HCT116 (cell line): ENCODE measurements around the gene COX10. TPM values are rescaled to one million over a fixed set of nuclear protein-coding genes. Genes with fewer than 3 reads are reported as not detected.

Source experiments
- ATAC-seq: fragments of 200-7000 bp; cut with Tn5 transposase; 2 replicates; pipeline ENCODE4 v1.9.1; 2020; ENCODE audit warnings: mild to moderate bottlenecking, moderate library complexity
- BruUV-seq: library from RNA; stranded (reverse); fragments of 400-500 nt; replicated peaks from 2 replicates; lab custom pipeline; 2021; lab: Mats Ljungman, UMichigan
- CTCF ChIA-PET: fragments of 300-600 bp; sonication (Branson Sonifier 250); formaldehyde crosslinking; loops from one replicate; lab custom pipeline; 2021; ENCODE audit warnings: antibody characterized with exemption; lab: Charles Lee
- POLR2A ChIA-PET: fragments of 300-600, 350-600 bp; sonication (Branson Sonifier 250); formaldehyde crosslinking; loops from one replicate; lab custom pipeline; 2021; ENCODE audit warnings: antibody characterized with exemption; lab: Charles Lee
- RAD21 ChIA-PET, 2 experiments: fragments of 300-600 bp; sonication (Branson Sonifier 250); formaldehyde crosslinking; loops; one replicate each; lab custom pipeline; 2023; ENCODE audit warnings: low total read pairs in 2 of 2; ENCODE audit not compliant: uncharacterized antibody in 2 of 2, unreplicated experiment in 2 of 2, low non-redundant PET in 1 of 2; lab: Charles Lee
- DNase-seq: peaks from one replicate; pipeline ENCODE4 v3.0.0-alpha.2; 2010; ENCODE audit warnings: low read depth, low spot score
- H2AFZ ChIP-seq: fragments of 200-600 bp; shearing (Covaris generic), sonication (generic); 2 replicates; pipeline ENCODE4 v1.6.1; 2017; ENCODE audit warnings: low read depth, mixed run types, mixed read lengths, antibody characterized with exemption, low read length; ENCODE audit not compliant: poor library complexity, severe bottlenecking
- H3K27ac ChIP-seq: 2 replicates; pipeline ENCODE4 v1.5.1; 2012; ENCODE audit warnings: low read depth, low read length
- H3K27me3 ChIP-seq: fragments of 200-600 bp; sonication (generic); 2 replicates; pipeline ENCODE4 v1.6.1; 2016; ENCODE audit warnings: mixed run types, low read length, mixed read lengths; ENCODE audit not compliant: insufficient read depth
- H3K36me3 ChIP-seq, 2 experiments: fragments of 200-500 bp in 1 of 2; fragments of 200-600 bp in 1 of 2; sonication (Bioruptor generic) in 1 of 2; sonication (generic) in 1 of 2; 2 replicates each; pipeline versions ENCODE4 v1.5.1 to v1.6.1; 2014 to 2016; ENCODE audit warnings: low read length in 2 of 2, inconsistent platforms in 1 of 2, mixed read lengths in 1 of 2, mixed run types in 1 of 2; ENCODE audit not compliant: insufficient read depth in 2 of 2, control insufficient read depth in 1 of 2
- H3K4me1 ChIP-seq, 2 experiments: fragments of 200-600 bp in 1 of 2; sonication (generic) in 1 of 2; 2 replicates each; pipeline versions ENCODE4 v1.5.1 to v1.6.1; 2012 to 2017; ENCODE audit warnings: low read length in 2 of 2, inconsistent platforms in 1 of 2, mild to moderate bottlenecking in 1 of 2, mixed read lengths in 1 of 2, mixed run types in 1 of 2, moderate library complexity in 1 of 2; ENCODE audit not compliant: insufficient read depth in 2 of 2, control insufficient read depth in 1 of 2
- H3K4me2 ChIP-seq: fragments of 200-600 bp; sonication (generic); 2 replicates; pipeline ENCODE4 v1.6.1; 2017; ENCODE audit warnings: mixed run types, low read length, mixed read lengths
- H3K4me3 ChIP-seq, 2 experiments: fragments of 200-600 bp in 1 of 2; sonication (generic) in 1 of 2; replicated peaks in 1 of 2; 2 replicates each; pipeline ENCODE4 v1.5.1; 2011 to 2016; ENCODE audit warnings: low read length in 2 of 2, control low read depth in 1 of 2, low read depth in 1 of 2, mild to moderate bottlenecking in 1 of 2, mixed read lengths in 1 of 2, mixed run types in 1 of 2
- H3K79me2 ChIP-seq: fragments of 200-600 bp; sonication (generic); 2 replicates; pipeline ENCODE4 v1.6.1; 2017; ENCODE audit warnings: mild to moderate bottlenecking, mixed run types, low read length, moderate library complexity, mixed read lengths; ENCODE audit not compliant: insufficient read depth
- H3K9ac ChIP-seq: fragments of 200-600 bp; sonication (generic); 2 replicates; pipeline ENCODE4 v1.6.1; 2016; ENCODE audit warnings: low read length, mixed read lengths
- H3K9me2 ChIP-seq: fragments of 200-600 bp; sonication (generic), shearing (Covaris generic); 2 replicates; pipeline ENCODE4 v1.6.1; 2017; ENCODE audit warnings: mixed run types, mild to moderate bottlenecking, moderate library complexity; ENCODE audit not compliant: insufficient read depth
- H3K9me3 ChIP-seq, 2 experiments: fragments of 200-500 bp in 1 of 2; fragments of 200-600 bp in 1 of 2; sonication (Bioruptor generic) in 1 of 2; sonication (generic) in 1 of 2; 2 replicates each; pipeline ENCODE4 v1.6.1; 2014 to 2017; ENCODE audit warnings: low read length in 2 of 2, mixed read lengths in 2 of 2, inconsistent platforms in 1 of 2, low read depth in 1 of 2, mild to moderate bottlenecking in 1 of 2, mixed run types in 1 of 2, moderate library complexity in 1 of 2; ENCODE audit not compliant: control insufficient read depth in 1 of 2, insufficient read depth in 1 of 2
- H4K20me1 ChIP-seq: fragments of 200-600 bp; sonication (generic), shearing (Covaris generic); 2 replicates; pipeline ENCODE4 v1.6.1; 2017; ENCODE audit warnings: mixed run types, mild to moderate bottlenecking, moderate library complexity; ENCODE audit not compliant: insufficient read depth
- CEBPB ChIP-seq: IDR thresholded peaks from 2 replicates; pipeline ENCODE4 v1.6.1; 2012; ENCODE audit warnings: low read depth
- EGR1 ChIP-seq: IDR thresholded peaks from 2 replicates; pipeline ENCODE4 v1.6.1; 2012; ENCODE audit warnings: low read depth
- ELF1 ChIP-seq: IDR thresholded peaks from 2 replicates; pipeline ENCODE4 v1.6.1; 2012; ENCODE audit warnings: low read depth, borderline replicate concordance
- EZH2 ChIP-seq: fragments of 200-600 bp; sonication (generic); IDR thresholded peaks from 2 replicates; pipeline ENCODE4 v1.6.1; 2017; ENCODE audit warnings: antibody characterized with exemption, mixed run types
- EZH2phosphoT487 ChIP-seq: fragments of 200-600 bp; IDR thresholded peaks from 2 replicates; pipeline ENCODE4 v1.6.1; 2018; ENCODE audit warnings: antibody characterized with exemption, borderline replicate concordance
- JUND ChIP-seq: IDR thresholded peaks from 2 replicates; pipeline ENCODE4 v1.6.1; 2012
- MAX ChIP-seq: IDR thresholded peaks from 2 replicates; pipeline ENCODE4 v1.6.1; 2012
- REST ChIP-seq: IDR thresholded peaks from 2 replicates; pipeline ENCODE4 v1.6.1; 2012; ENCODE audit warnings: low read depth
- SIN3A ChIP-seq: IDR thresholded peaks from 2 replicates; pipeline ENCODE4 v1.6.1; 2012; ENCODE audit warnings: low read depth
- SP1 ChIP-seq: IDR thresholded peaks from 2 replicates; pipeline ENCODE4 v1.6.1; 2012; ENCODE audit warnings: low read depth
- TCF7L2 ChIP-seq: IDR thresholded peaks from 2 replicates; pipeline ENCODE4 v1.7.0; 2011; ENCODE audit warnings: borderline replicate concordance, inconsistent platforms; ENCODE audit not compliant: insufficient read depth, insufficient read length; ENCODE audit errors: extremely low read depth
- YY1 ChIP-seq: IDR thresholded peaks from 2 replicates; pipeline ENCODE4 v1.6.1; 2011; ENCODE audit warnings: low read length, low read depth, moderate library complexity, mild to moderate bottlenecking; ENCODE audit not compliant: insufficient replicate concordance; ENCODE audit errors: extremely low read depth
- ZBTB33 ChIP-seq: IDR thresholded peaks from 2 replicates; pipeline ENCODE4 v1.6.1; 2011; ENCODE audit warnings: mild to moderate bottlenecking, low read length, moderate library complexity; ENCODE audit not compliant: insufficient replicate concordance; ENCODE audit errors: extremely low read depth
- ZNF274 ChIP-seq: fragments of 200-500 bp; sonication (Bioruptor generic); IDR thresholded peaks from 2 replicates; pipeline ENCODE4 v1.6.1; 2014; ENCODE audit warnings: mild to moderate bottlenecking, low read depth, low read length, inconsistent platforms
- intact Hi-C: fragments of 100-400 bp; cut with micrococcal nuclease; formaldehyde crosslinking; loops from 2 replicates; pipeline ENCODE4 v1.10.0; 2022
- total RNA-seq: library from RNA; stranded (reverse); gene quantifications from one replicate; pipeline ENCODE4 v1.2.1, GENCODE V29; 2021; ENCODE audit not compliant: unreplicated experiment

Gene COX10
- total RNA-seq, 1 experiment from 2014 or later: 22.4 TPM

- intact Hi-C loops: no loop called here
Observed at GRCh38 chr17:14214271-14214670, 145.0 kb downstream of the COX10 start.

GRCh38 chr17:14222611-14223010 is 153.3 kb downstream of the COX10 start:
- H3K9me2 ChIP-seq: no peaks in the 10 kb centered on the region
- no peak overlapping the region for H3K4me2 ChIP-seq
- intact Hi-C loops: no loop called here
- H3K79me2 ChIP-seq: no peaks in the 10 kb centered on the region
- H3K9ac ChIP-seq: no peak overlapping the region
- ChIA-PET POLR2A (no interaction called here), CTCF (no interaction called here), RAD21 (no interaction called here)
- no peak overlapping the region for H2AFZ ChIP-seq
- DNase-seq: no peak
- ATAC-seq: no peak
- no peaks in the 10 kb centered on the region for H3K9me3 ChIP-seq
- H3K4me1 ChIP-seq: no peaks in the 10 kb centered on the region
- no TSS peak for BruUV-seq
- H3K27ac ChIP-seq: no peak overlapping the region
- no peak overlapping the region for H3K4me3 ChIP-seq
- no peaks in the 10 kb centered on the region for H3K27me3 ChIP-seq
- H3K36me3 ChIP-seq: no peaks in the 10 kb centered on the region
- H4K20me1 ChIP-seq: no peaks in the 10 kb centered on the region
- TF ChIP-seq ELF1 (no peak), EZH2phosphoT487 (no peak), EGR1 (no peak), ZNF274 (no peak), MAX (no peak), SP1 (no peak), JUND (no peak), SIN3A (no peak), REST (no peak), YY1 (no peak), TCF7L2 (no peak), CEBPB (no peak), ZBTB33 (no peak), EZH2 (no peak)

More at GRCh38 chr17:14214271-14214670, 145.0 kb downstream of the COX10 start:
- no peak overlapping the region for H3K4me3 ChIP-seq
- no peaks in the 10 kb centered on the region for H3K27me3 ChIP-seq
- H3K9me3 ChIP-seq: no peaks in the 10 kb centered on the region
- peaks cover 0 to 5% of the 10 kb centered on the region in 2 experiments; a peak in 1 of 4 replicates for H3K36me3 ChIP-seq
- H3K9me2 ChIP-seq: no peaks in the 10 kb centered on the region
- no peak overlapping the region for H3K4me2 ChIP-seq
- TF ChIP-seq EZH2: no peak
- TF ChIP-seq MAX: no peak
- H3K4me1 ChIP-seq: no peaks in the 10 kb centered on the region
- ChIA-PET CTCF (no interaction called here), RAD21 (no interaction called here), POLR2A (no interaction called here)
- ATAC-seq (no peak), DNase-seq (no peak)
- no peak overlapping the region for H3K27ac ChIP-seq
- no peak overlapping the region for H2AFZ ChIP-seq
- no peaks in the 10 kb centered on the region for H3K79me2 ChIP-seq
- no TSS peak for BruUV-seq
- H4K20me1 ChIP-seq: no peaks in the 10 kb centered on the region
- H3K9ac ChIP-seq: no peak overlapping the region
